Measurements from ENCODE around the gene DST.

DST gene

DNA sequence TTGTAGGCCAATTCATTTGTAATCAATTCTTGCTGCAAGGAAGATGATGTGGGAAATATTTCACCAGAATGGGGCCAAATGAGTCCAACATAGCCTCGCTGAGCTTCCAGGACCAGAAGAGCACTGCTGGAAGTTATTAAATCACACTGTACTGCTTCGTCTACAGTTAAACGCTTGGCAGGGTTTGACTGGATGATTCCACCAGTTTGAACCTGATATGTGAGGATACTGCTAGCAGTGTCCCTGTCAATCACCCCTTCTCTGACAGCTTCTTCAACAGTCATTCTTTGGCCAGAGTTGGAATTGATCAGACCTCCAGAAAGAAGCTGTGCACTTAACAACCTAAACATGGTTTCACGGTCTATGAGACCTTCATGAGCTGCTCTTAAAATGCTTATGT is 34.4 kb downstream of the DST start:
- H3K4me3 ChIP-seq (ENCODE audit: low read length): no peak overlapping the region
- H3K27ac ChIP-seq (ENCODE audit: low read depth, low read length): no peak overlapping the region
- no peak overlapping the region for H3K9ac ChIP-seq (ENCODE audit: low read length)
- H3K27me3 ChIP-seq (ENCODE audit: control insufficient read depth, insufficient read depth, low read length): no peaks in the 10 kb centered on the region
- no peaks in the 10 kb centered on the region for H3K4me1 ChIP-seq (ENCODE audit: control insufficient read depth, insufficient read depth, low read length)
- H3K36me3 ChIP-seq (ENCODE audit: control insufficient read depth, insufficient read depth, low read length): peaks cover 7% of the 10 kb centered on the region

GRCh38 chr6:56607111-56607752 is 35.5 kb downstream of the DST start:
- Histone ChIP-seq H3K27ac (ENCODE audit: low read depth, low read length) (no peak overlapping the region), H3K27me3 (ENCODE audit: control insufficient read depth, insufficient read depth, low read length) (no peaks in the 10 kb centered on the region), H3K9ac (ENCODE audit: low read length) (no peak overlapping the region), H3K36me3 (ENCODE audit: control insufficient read depth, insufficient read depth, low read length) (peaks cover 7% of the 10 kb centered on the region), H3K4me3 (ENCODE audit: low read length) (no peak overlapping the region), H3K4me1 (ENCODE audit: control insufficient read depth, insufficient read depth, low read length) (no peaks in the 10 kb centered on the region)

DNA sequence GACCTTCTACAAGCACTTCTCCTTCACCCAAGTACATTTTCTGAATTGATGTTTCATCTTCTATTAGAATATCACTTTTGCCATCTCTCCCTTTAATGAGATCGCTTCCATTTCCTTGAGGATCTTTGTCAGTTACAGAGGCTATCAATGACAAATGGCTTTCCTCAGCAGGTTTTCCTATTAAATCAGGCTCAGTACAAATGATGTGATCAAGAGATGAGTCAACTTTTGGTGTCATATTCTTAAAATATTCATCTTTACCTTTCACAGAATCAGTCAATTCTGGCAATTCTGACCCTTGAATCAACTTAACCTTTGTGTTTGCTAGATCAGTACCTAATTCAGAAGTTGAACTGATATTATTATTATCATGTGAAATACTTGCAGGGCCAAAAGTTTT is 37.3 kb downstream of the DST start:
- Histone ChIP-seq H3K27ac (ENCODE audit: low read depth, low read length) (no peak overlapping the region), H3K9ac (ENCODE audit: low read length) (no peak overlapping the region), H3K27me3 (ENCODE audit: control insufficient read depth, insufficient read depth, low read length) (no peaks in the 10 kb centered on the region), H3K4me3 (ENCODE audit: low read length) (no peak overlapping the region), H3K4me1 (ENCODE audit: control insufficient read depth, insufficient read depth, low read length) (no peaks in the 10 kb centered on the region), H3K36me3 (ENCODE audit: control insufficient read depth, insufficient read depth, low read length) (peaks cover 11% of the 10 kb centered on the region)

- no peak overlapping the region for H3K27ac ChIP-seq (ENCODE audit: low read depth, low read length)
- H3K36me3 ChIP-seq (ENCODE audit: control insufficient read depth, insufficient read depth, low read length): peaks cover 11% of the 10 kb centered on the region
These were observed 38.5 kb downstream of the DST start for GRCh38 chr6:56604186-56604585.

DNA sequence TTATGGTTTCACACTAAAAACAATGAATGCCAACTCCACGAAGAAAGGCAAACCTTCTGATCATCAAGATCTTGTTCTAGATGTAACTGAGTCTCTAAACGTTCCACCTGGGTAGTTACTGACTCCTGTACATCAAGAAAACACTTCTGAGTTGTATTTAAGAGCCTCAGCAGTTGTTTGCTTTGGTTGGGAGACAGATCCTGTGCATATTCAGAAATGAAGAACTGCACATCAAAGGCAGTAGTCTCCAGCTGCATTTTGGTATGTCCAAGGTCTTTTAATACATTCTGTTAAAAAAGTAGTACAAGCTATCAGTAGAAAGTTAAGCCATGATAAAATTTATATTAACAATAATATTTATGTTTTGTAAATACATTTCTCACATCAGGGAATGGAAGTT is 41.3 kb downstream of the DST start:
- Histone ChIP-seq H3K9ac (ENCODE audit: low read length) (no peak overlapping the region), H3K4me3 (ENCODE audit: low read length) (no peak overlapping the region), H3K27ac (ENCODE audit: low read depth, low read length) (no peak overlapping the region), H3K27me3 (ENCODE audit: control insufficient read depth, insufficient read depth, low read length) (no peaks in the 10 kb centered on the region), H3K4me1 (ENCODE audit: control insufficient read depth, insufficient read depth, low read length) (no peaks in the 10 kb centered on the region), H3K36me3 (ENCODE audit: control insufficient read depth, insufficient read depth, low read length) (peaks cover 6% of the 10 kb centered on the region)

More at GRCh38 chr6:56604186-56604585, 38.5 kb downstream of the DST start:
- Histone ChIP-seq H3K9ac (ENCODE audit: low read length) (no peak overlapping the region), H3K4me3 (ENCODE audit: low read length) (no peak overlapping the region), H3K4me1 (ENCODE audit: control insufficient read depth, insufficient read depth, low read length) (no peaks in the 10 kb centered on the region), H3K27me3 (ENCODE audit: control insufficient read depth, insufficient read depth, low read length) (no peaks in the 10 kb centered on the region)

DNA sequence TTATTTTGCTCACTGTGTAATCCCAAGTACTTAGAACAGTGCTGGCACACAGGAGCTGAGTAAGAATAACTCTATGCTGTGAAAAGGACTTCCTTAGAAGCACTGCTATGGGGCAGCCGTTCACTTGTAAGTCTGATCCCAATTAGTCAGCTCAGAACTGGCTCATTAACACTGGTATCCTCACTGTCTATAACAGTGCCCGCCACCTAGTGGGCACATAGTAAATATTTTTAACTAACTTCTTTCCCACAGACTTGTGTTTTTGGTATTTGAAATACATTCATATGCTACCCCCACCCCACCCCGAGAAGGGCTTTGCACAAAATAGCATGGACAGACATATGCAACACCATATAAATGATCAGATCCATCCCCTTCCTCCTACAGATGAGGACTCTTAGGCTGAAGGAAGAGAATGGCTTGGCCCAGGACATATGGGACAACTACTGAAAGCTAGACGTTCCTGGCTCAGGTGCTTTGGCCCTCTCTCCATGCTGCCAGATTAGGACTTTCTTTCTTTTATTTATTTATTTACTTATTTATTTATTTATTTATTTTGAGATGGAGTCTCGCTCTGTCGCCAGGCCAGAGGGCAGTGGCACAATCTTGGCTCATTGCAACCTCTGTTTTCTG is 47.1 kb downstream of the DST start:
- Histone ChIP-seq H3K27ac (ENCODE audit: low read depth, low read length) (no peak overlapping the region), H3K36me3 (ENCODE audit: control insufficient read depth, insufficient read depth, low read length) (peaks cover 5% of the 10 kb centered on the region)

GRCh38 chr6:56594699-56595098 is 48.0 kb downstream of the DST start:
- H3K4me3 ChIP-seq (ENCODE audit: low read length): no peak overlapping the region
- H3K4me1 ChIP-seq (ENCODE audit: control insufficient read depth, insufficient read depth, low read length): peaks cover 2% of the 10 kb centered on the region
- no peak overlapping the region for H3K27ac ChIP-seq (ENCODE audit: low read depth, low read length)
- peaks cover 6% of the 10 kb centered on the region for H3K36me3 ChIP-seq (ENCODE audit: control insufficient read depth, insufficient read depth, low read length)
- H3K27me3 ChIP-seq (ENCODE audit: control insufficient read depth, insufficient read depth, low read length): no peaks in the 10 kb centered on the region
- H3K9ac ChIP-seq (ENCODE audit: low read length): no peak overlapping the region

More for the DNA sequence above, 47.1 kb downstream of the DST start:
- Histone ChIP-seq H3K27me3 (ENCODE audit: control insufficient read depth, insufficient read depth, low read length) (no peaks in the 10 kb centered on the region), H3K9ac (ENCODE audit: low read length) (no peak overlapping the region), H3K4me3 (ENCODE audit: low read length) (no peak overlapping the region), H3K4me1 (ENCODE audit: control insufficient read depth, insufficient read depth, low read length) (peaks cover 2% of the 10 kb centered on the region)

GRCh38 chr6:56593801-56594318 is 48.8 kb downstream of the DST start:
- Histone ChIP-seq H3K9ac (ENCODE audit: low read length) (no peak overlapping the region), H3K27ac (ENCODE audit: low read depth, low read length) (no peak overlapping the region), H3K27me3 (ENCODE audit: control insufficient read depth, insufficient read depth, low read length) (no peaks in the 10 kb centered on the region)

GRCh38 chr6:56582236-56582635 is 60.5 kb downstream of the DST start:
- peaks cover 2% of the 10 kb centered on the region for H3K4me1 ChIP-seq (ENCODE audit: control insufficient read depth, insufficient read depth, low read length)
- H3K27me3 ChIP-seq (ENCODE audit: control insufficient read depth, insufficient read depth, low read length): no peaks in the 10 kb centered on the region
- H3K4me3 ChIP-seq (ENCODE audit: low read length): no peak overlapping the region
- H3K9ac ChIP-seq (ENCODE audit: low read length): no peak overlapping the region
- H3K27ac ChIP-seq (ENCODE audit: low read depth, low read length): no peak overlapping the region
- H3K36me3 ChIP-seq (ENCODE audit: control insufficient read depth, insufficient read depth, low read length): no peaks in the 10 kb centered on the region

More at GRCh38 chr6:56593801-56594318, 48.8 kb downstream of the DST start:
- H3K4me3 ChIP-seq (ENCODE audit: low read length): no peak overlapping the region
- H3K4me1 ChIP-seq (ENCODE audit: control insufficient read depth, insufficient read depth, low read length): peaks cover 2% of the 10 kb centered on the region
- peaks cover 9% of the 10 kb centered on the region for H3K36me3 ChIP-seq (ENCODE audit: control insufficient read depth, insufficient read depth, low read length)

DNA sequence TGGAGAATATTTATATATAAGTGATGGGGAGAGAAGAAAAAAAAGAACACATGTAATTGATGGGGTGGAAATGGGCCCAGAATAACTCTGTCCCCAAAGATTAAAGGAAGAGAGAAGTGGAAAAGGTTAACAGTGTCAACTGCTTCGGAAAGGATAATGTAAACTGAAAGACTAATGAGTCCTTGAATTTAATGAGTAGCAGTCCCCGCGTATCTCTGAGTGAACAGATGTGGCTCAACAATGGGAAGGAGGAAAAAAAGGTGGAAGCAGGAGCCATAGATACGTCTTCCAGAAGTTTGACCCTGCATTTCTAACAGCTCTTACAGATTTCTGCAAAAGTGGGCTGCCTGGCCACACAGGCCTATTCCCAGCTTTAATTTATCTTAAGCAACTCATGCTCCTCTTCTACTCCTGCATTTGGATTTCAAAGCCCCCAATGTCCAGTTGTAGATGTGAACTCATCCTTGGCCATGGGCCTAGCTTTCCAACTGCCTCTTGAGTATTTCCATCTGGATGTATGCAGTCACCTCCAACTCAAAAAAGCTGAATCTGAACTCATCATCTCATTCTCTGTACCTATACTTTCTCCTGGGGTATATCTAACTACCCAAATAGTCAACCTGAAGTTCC is 61.3 kb downstream of the DST start:
- Histone ChIP-seq H3K27ac (ENCODE audit: low read depth, low read length) (no peak overlapping the region), H3K36me3 (ENCODE audit: control insufficient read depth, insufficient read depth, low read length) (no peaks in the 10 kb centered on the region), H3K9ac (ENCODE audit: low read length) (no peak overlapping the region), H3K27me3 (ENCODE audit: control insufficient read depth, insufficient read depth, low read length) (no peaks in the 10 kb centered on the region), H3K4me3 (ENCODE audit: low read length) (no peak overlapping the region), H3K4me1 (ENCODE audit: control insufficient read depth, insufficient read depth, low read length) (peaks cover 2% of the 10 kb centered on the region)

- no peaks in the 10 kb centered on the region for H3K27me3 ChIP-seq (ENCODE audit: control insufficient read depth, insufficient read depth, low read length)
- peaks cover 2% of the 10 kb centered on the region for H3K4me1 ChIP-seq (ENCODE audit: control insufficient read depth, insufficient read depth, low read length)
- H3K9ac ChIP-seq (ENCODE audit: low read length): no peak overlapping the region
- peaks cover 3% of the 10 kb centered on the region for H3K36me3 ChIP-seq (ENCODE audit: control insufficient read depth, insufficient read depth, low read length)
- no peak overlapping the region for H3K27ac ChIP-seq (ENCODE audit: low read depth, low read length)
- no peak overlapping the region for H3K4me3 ChIP-seq (ENCODE audit: low read length)
These were observed 62.4 kb downstream of the DST start for GRCh38 chr6:56580271-56580670.

GRCh38 chr6:56579155-56579851 is 63.4 kb downstream of the DST start:
- Histone ChIP-seq H3K36me3 (ENCODE audit: control insufficient read depth, insufficient read depth, low read length) (peaks cover 3% of the 10 kb centered on the region), H3K9ac (ENCODE audit: low read length) (no peak overlapping the region), H3K27ac (ENCODE audit: low read depth, low read length) (no peak overlapping the region), H3K4me3 (ENCODE audit: low read length) (no peak overlapping the region), H3K27me3 (ENCODE audit: control insufficient read depth, insufficient read depth, low read length) (no peaks in the 10 kb centered on the region), H3K4me1 (ENCODE audit: control insufficient read depth, insufficient read depth, low read length) (peaks cover 2% of the 10 kb centered on the region)

Measured in rectal smooth muscle tissue (tissue), 1 donor.